ENCODE results near the gene PDGFA. TPM values are rescaled to one million over a fixed set of nuclear protein-coding genes. Genes with fewer than 3 reads are reported as not detected.

Gene PDGFA
- polyA plus RNA-seq, 4 donors: 18.3 to 61.1 (median 49.2) TPM

- DNase-seq (ENCODE audit: low read depth in 4 of 4, low spot score in 3 of 4): no peak
These were observed 19.4 kb upstream of the PDGFA start for GRCh38 chr7:538764-539685.

- no peak for DNase-seq (ENCODE audit: low read depth in 4 of 4, low spot score in 3 of 4)
These were observed 18.4 kb upstream of the PDGFA start for GRCh38 chr7:537911-538634.

- no peak for DNase-seq (ENCODE audit: low read depth in 4 of 4, low spot score in 3 of 4)
These were observed 16.6 kb upstream of the PDGFA start for GRCh38 chr7:536231-536630.

GRCh38 chr7:534959-535358 is 15.3 kb upstream of the PDGFA start:
- DNase-seq (ENCODE audit: low read depth in 4 of 4, low spot score in 3 of 4): no peak

GRCh38 chr7:534075-534474 is 14.4 kb upstream of the PDGFA start:
- DNase-seq (ENCODE audit: low read depth in 4 of 4, low spot score in 3 of 4): no peak

GRCh38 chr7:533266-533665 is 13.6 kb upstream of the PDGFA start:
- DNase-seq (ENCODE audit: low read depth in 4 of 4, low spot score in 3 of 4): no peak

GRCh38 chr7:532379-533143 is 12.9 kb upstream of the PDGFA start:
- no peak for DNase-seq (ENCODE audit: low read depth in 4 of 4, low spot score in 3 of 4)

- DNase-seq (ENCODE audit: low read depth in 4 of 4, low spot score in 3 of 4): no peak
These were observed 12.1 kb upstream of the PDGFA start for GRCh38 chr7:531777-532176.

- DNase-seq (ENCODE audit: low read depth in 4 of 4, low spot score in 3 of 4): no peak
These were observed 8.8 kb upstream of the PDGFA start for GRCh38 chr7:528451-528850.

GRCh38 chr7:527723-528122 is 8.1 kb upstream of the PDGFA start:
- no peak for DNase-seq (ENCODE audit: low read depth in 4 of 4, low spot score in 3 of 4)

- DNase-seq (ENCODE audit: low read depth in 4 of 4, low spot score in 3 of 4): no peak
These were observed 6.9 kb upstream of the PDGFA start for GRCh38 chr7:526460-527034.

- DNase-seq (ENCODE audit: low read depth in 4 of 4, low spot score in 3 of 4): no peak
These were observed 6.1 kb upstream of the PDGFA start for GRCh38 chr7:525740-526139.

GRCh38 chr7:524800-525199 is 5.2 kb upstream of the PDGFA start:
- DNase-seq (ENCODE audit: low read depth in 4 of 4, low spot score in 3 of 4): no peak

- no peak for DNase-seq (ENCODE audit: low read depth in 4 of 4, low spot score in 3 of 4)
These were observed 4.0 kb upstream of the PDGFA start for GRCh38 chr7:523347-524336.

- DNase-seq (ENCODE audit: low read depth in 4 of 4, low spot score in 3 of 4): no peak
These were observed 3.3 kb upstream of the PDGFA start for GRCh38 chr7:522951-523314.

- DNase-seq (ENCODE audit: low read depth in 4 of 4, low spot score in 3 of 4): no peak
These were observed 2.7 kb upstream of the PDGFA start for GRCh38 chr7:522071-522950.

GRCh38 chr7:521221-522070 is 1.8 kb upstream of the PDGFA start:
- no peak for DNase-seq (ENCODE audit: low read depth in 4 of 4, low spot score in 3 of 4)

Data from left renal pelvis (tissue), 4 donors.